Gastrocnemius medialis (tissue), 4 donors: ENCODE measurements around the gene LHFPL6.

Source experiments
- POLR2A ChIP-seq, 2 donors: fragments of 450-650 bp; IDR thresholded peaks; one replicate each; pipeline ENCODE4 v1.6.1; 2017; ENCODE audit warnings: antibody characterized with exemption in 2 of 2, mild to moderate bottlenecking in 2 of 2, moderate library complexity in 2 of 2
- TF ChIP-seq, protein P1 (sequence below), 5 experiments: fragments of 450-650 bp in 3 of 5; fragments of 200-600 bp in 2 of 5; sonication (generic) in 2 of 5; IDR thresholded peaks in 4 of 5; conservative IDR thresholded peaks in 1 of 5; 1 replicate in 4 of 5; 2 replicates in 1 of 5; pipeline ENCODE4 v1.5.1; 2016 to 2019; ENCODE audit warnings: antibody characterized with exemption in 5 of 5, mild to moderate bottlenecking in 3 of 5, moderate library complexity in 3 of 5

DNA sequence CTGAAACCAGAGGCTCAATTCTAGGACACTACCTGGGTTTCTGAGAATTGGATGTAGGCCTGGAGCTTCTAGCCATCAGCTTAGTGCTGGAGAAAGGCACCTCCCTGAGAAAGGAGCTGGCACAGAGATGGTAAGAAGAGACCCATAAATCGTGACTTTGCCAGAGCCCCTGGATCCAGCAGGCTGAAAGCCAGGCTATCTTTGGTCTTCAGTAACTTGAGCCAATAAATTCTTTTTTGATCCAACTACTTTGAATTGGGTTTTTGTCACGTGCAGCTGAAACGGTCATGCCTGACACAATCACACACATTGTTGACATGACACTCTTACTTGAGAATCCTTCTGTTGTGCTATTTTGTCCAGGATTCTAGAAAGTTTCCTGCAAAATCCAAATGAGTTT lies 103.4 kb downstream of the LHFPL6 start:
- TF ChIP-seq, protein P1, sequence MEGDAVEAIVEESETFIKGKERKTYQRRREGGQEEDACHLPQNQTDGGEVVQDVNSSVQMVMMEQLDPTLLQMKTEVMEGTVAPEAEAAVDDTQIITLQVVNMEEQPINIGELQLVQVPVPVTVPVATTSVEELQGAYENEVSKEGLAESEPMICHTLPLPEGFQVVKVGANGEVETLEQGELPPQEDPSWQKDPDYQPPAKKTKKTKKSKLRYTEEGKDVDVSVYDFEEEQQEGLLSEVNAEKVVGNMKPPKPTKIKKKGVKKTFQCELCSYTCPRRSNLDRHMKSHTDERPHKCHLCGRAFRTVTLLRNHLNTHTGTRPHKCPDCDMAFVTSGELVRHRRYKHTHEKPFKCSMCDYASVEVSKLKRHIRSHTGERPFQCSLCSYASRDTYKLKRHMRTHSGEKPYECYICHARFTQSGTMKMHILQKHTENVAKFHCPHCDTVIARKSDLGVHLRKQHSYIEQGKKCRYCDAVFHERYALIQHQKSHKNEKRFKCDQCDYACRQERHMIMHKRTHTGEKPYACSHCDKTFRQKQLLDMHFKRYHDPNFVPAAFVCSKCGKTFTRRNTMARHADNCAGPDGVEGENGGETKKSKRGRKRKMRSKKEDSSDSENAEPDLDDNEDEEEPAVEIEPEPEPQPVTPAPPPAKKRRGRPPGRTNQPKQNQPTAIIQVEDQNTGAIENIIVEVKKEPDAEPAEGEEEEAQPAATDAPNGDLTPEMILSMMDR (IDR thresholded peaks at IDR 0.05 in 4 of 5, conservative IDR thresholded peaks at IDR 0.05 in 1 of 5), result no peak
- TF ChIP-seq POLR2A (IDR thresholded peaks at IDR 0.05), result no peak
